Stimulated activated CD8-positive, alpha-beta memory T cell treated with anti-CD3 and anti-CD28 coated beads, Interleukin-12 subunit alpha, Interleukin-12 subunit beta, amount 100 ng/mL, for 1 hour (primary cell): ENCODE data around the gene ADH5.
"Not testable (repeated sequence)": the region's sequence is repeated elsewhere in the genome, so short reads cannot be mapped to it uniquely, and the experiment has no call there.

Source experiments
- DNase-seq: peaks from one replicate; pipeline ENCODE4 v3.0.0-alpha.2; 2020; ENCODE audit warnings: low read depth

Gene ADH5

DNA sequence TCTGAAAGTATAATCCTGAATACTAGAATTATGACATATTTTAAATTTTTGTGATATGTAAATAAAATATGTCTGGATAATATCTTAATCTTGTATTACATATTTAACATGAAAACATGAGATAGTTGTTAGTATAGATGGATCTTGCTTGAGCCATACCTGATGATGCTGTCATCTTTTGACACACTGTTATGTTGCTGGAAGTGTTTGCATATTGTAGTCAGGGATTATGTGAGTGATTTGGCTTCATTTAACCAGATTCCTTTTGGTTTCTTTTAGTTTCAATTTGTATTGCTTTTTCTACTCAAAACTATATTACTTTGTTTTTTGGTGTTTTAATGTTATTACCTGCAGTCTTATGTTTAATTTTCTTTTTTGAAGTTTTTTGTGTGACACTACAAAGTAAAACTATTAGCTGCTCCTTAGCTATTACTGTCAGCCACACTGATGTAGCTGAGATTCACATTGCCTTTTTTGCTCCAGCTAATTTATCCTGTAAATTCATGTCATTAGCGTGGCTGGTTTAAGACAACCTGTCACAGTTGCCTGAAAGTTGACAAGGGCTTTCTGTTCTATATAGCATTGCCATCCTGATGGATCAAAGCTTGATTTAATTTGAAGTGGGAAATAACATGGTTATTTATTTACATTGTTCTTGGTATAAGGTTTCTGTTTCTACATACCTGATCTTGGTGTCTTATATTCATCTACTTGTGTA, 59.4 kb downstream of the ADH5 start:
- DNase-seq, result no peak

DNA sequence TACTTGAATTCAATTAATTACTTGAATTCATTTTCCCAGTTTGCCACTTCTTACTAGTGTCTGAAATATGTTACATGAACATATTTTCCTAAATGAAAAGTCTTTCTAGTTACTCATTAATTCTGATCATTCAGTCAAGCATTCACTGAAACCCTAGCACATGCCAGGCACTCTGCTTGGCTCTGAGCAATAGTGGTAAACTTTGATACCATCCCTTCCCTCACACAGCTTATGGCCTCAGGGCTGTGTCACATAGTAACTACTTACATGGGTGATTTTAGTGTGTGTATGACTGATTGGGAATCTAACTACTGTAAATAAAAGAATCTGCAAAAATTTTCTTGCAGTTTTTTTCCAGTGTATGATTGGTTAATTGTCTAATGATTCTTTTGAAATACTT, 60.4 kb downstream of the ADH5 start:
- no peak for DNase-seq

GRCh38 chr4:99027304-99027703, 61.3 kb downstream of the ADH5 start:
- no peak for DNase-seq

DNA sequence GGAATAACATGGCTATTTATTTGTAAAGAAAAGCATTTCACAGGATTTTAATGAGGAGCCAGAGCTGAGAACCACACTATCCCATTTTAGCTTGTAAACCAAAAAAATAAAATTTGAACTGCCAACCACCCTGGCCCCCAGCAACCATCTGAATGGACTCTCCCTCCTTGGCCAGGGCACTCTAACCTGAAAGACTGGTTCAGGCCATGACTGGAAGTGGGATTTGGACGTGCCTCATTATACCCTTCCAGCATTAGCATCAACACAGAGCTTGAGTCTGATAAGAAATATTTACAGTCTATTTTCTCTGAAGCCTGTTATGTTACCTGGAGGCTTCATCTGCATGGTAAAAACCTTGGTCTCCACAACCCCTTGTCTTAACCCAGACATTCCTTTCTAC, 63.1 kb downstream of the ADH5 start:
- no peak for DNase-seq

GRCh38 chr4:99024481-99025275, 63.9 kb downstream of the ADH5 start:
- no peak for DNase-seq

GRCh38 chr4:99023800-99024251, 64.8 kb downstream of the ADH5 start:
- DNase-seq, result not testable (repeated sequence)

DNA sequence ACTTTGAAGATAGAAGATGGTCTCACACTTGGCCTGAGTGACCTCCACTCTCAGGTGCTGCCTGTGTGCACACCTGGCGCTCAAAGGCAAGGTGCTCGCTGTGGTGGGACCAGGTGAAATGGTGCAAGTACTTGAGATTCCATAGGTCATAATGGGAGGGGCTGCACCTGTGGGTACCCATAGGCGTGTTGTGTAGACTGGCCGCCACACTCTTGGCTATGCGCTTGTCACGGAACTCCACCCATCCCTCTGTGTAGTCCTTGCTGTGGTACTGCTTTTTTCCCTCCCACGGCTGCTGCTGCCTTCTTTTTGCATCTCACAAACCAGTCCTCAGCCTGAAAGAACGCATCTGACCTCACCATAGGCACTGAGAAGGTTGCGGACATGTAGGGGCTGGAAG, 66.0 kb downstream of the ADH5 start:
- no peak for DNase-seq

DNA sequence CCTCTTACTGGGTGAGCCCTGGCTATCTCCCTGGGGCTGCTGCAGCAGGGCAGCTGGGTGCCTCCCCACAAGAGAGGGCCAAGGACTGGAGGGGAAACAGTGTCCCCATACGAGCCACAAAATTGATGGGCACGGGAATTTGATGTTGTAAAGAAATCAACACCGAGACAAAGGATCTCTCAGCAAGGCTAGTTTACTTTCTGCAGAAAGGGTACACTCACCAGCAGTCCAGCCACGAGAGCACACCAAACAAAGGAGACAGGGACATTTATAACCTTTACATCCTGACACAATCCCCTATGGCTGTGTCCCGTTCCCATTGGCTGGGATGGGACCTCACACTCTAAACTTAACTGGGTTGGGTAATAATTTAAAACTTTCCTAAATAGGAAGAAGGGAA, 67.2 kb downstream of the ADH5 start:
- DNase-seq, result no peak
